ENCODE results near the gene NUCKS1. TPM values are rescaled to one million over a fixed set of nuclear protein-coding genes. Genes with fewer than 3 reads are reported as not detected.

Gene NUCKS1
- total RNA-seq, 4 donors from 2014 or later = 32.4 to 73.4 (median 60.9) TPM

GRCh38 chr1:205709059-205709398 is 41.0 kb downstream of the NUCKS1 start:
- intact Hi-C loops (cut with DNase I) = no loop called here
- Histone ChIP-seq H3K36me3 (peaks cover 0 to 12% (median 0%) of the 10 kb centered on the region in 3 donors), H3K4me1 (peaks cover 0 to 14% (median 3%) of the 10 kb centered on the region in 3 donors), H3K4me3 (no peak overlapping the region), H3K27me3 (no peaks in the 10 kb centered on the region), H3K27ac (no peak overlapping the region), H3K9me3 (no peaks in the 10 kb centered on the region)
- no peak for TF ChIP-seq CTCF (IDR thresholded peaks at IDR 0.05)
- no peak for TF ChIP-seq POLR2A (IDR thresholded peaks at IDR 0.05)
- no peak for DNase-seq
- WGBS, 2 donors = 54 to 58% methylated on average over 4 of the region's 4 CpGs

- H3K36me3 ChIP-seq = peaks cover 0 to 22% (median 0%) of the 10 kb centered on the region in 3 donors
- 77 to 86% methylated on average over 6 of the region's 6 CpGs for WGBS, 2 donors
- H3K4me3 ChIP-seq = no peak overlapping the region
- no peaks in the 10 kb centered on the region for H3K27me3 ChIP-seq
- no peak for DNase-seq
- peaks cover 0 to 14% (median 3%) of the 10 kb centered on the region in 3 donors for H3K4me1 ChIP-seq
- H3K9me3 ChIP-seq = no peaks in the 10 kb centered on the region
- H3K27ac ChIP-seq = peak overlapping the region in 2 of 4 donors; percentile 1 to 14
- TF ChIP-seq CTCF (IDR thresholded peaks at IDR 0.05) (no peak), POLR2A (IDR thresholded peaks at IDR 0.05) (no peak)
- intact Hi-C loops (cut with DNase I) = no loop called here
Measured at GRCh38 chr1:205706601-205707502, 43.1 kb downstream of the NUCKS1 start.

DNA sequence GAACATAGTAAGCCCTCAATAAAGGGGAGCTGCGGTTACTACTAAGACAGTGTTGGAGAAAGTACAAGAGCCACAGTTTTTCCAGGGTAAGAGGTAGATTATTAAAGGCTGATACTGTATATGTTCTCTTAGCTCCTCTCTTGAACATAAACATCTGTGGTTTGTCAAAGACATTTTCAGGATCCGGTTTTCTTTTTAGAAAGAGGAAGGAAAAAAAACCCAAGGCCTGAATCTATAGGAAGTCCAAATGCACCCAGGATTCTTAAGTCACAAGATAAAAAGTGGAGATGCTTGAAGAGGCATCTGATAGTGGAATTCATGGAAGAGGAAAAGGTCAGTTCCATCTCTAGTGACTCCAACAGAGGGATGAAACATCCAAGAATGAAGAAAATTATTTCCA is 45.1 kb downstream of the NUCKS1 start:
- WGBS, 2 donors = 41 to 56% methylated on average over 2 of the region's 2 CpGs
- Histone ChIP-seq H3K4me1 (peaks cover 0 to 15% (median 3%) of the 10 kb centered on the region in 3 donors), H3K27ac (no peak overlapping the region), H3K9me3 (no peaks in the 10 kb centered on the region), H3K27me3 (no peaks in the 10 kb centered on the region), H3K36me3 (peaks cover 0 to 22% (median 0%) of the 10 kb centered on the region in 3 donors), H3K4me3 (no peak overlapping the region)
- intact Hi-C loops (cut with DNase I) = no loop called here
- DNase-seq = no peak
- TF ChIP-seq CTCF (IDR thresholded peaks at IDR 0.05) (no peak), POLR2A (IDR thresholded peaks at IDR 0.05) (no peak)

GRCh38 chr1:205703072-205703471 is 46.9 kb downstream of the NUCKS1 start:
- H3K27ac ChIP-seq = no peak overlapping the region
- no peak for DNase-seq
- TF ChIP-seq POLR2A (IDR thresholded peaks at IDR 0.05) (no peak), CTCF (IDR thresholded peaks at IDR 0.05) (no peak)
- H3K4me3 ChIP-seq = no peak overlapping the region
- WGBS, 2 donors = 77 to 86% methylated on average over 1 of the region's 1 CpG
- intact Hi-C loops (cut with DNase I) = no loop called here
- no peaks in the 10 kb centered on the region for H3K9me3 ChIP-seq
- no peaks in the 10 kb centered on the region for H3K27me3 ChIP-seq
- peaks cover 0 to 13% (median 0%) of the 10 kb centered on the region in 3 donors for H3K36me3 ChIP-seq
- peaks cover 0 to 15% (median 3%) of the 10 kb centered on the region in 3 donors for H3K4me1 ChIP-seq

GRCh38 chr1:205701891-205702290 is 48.1 kb downstream of the NUCKS1 start:
- Histone ChIP-seq H3K27ac (no peak overlapping the region), H3K27me3 (no peaks in the 10 kb centered on the region), H3K4me3 (no peak overlapping the region), H3K36me3 (peaks cover 0 to 12% (median 0%) of the 10 kb centered on the region in 3 donors), H3K4me1 (peaks cover 0 to 15% (median 3%) of the 10 kb centered on the region in 3 donors), H3K9me3 (no peaks in the 10 kb centered on the region)
- no peak for DNase-seq
- 85 to 87% methylated on average over 3 to 4 of the region's 4 CpGs for WGBS, 2 donors
- TF ChIP-seq POLR2A (IDR thresholded peaks at IDR 0.05) (no peak), CTCF (IDR thresholded peaks at IDR 0.05) (no peak)
- intact Hi-C loops (cut with DNase I) = no loop called here

All from esophagus squamous epithelium (tissue), 5 donors.